ENCODE data around the gene CPN2.

The CPN2 gene

GRCh38 chr3:194379651-194380050 is 28.5 kb upstream of the CPN2 start:
- no peak for DNase-seq

GRCh38 chr3:194379231-194379630 is 28.1 kb upstream of the CPN2 start:
- no peak for DNase-seq

- DNase-seq: no peak
Observed at GRCh38 chr3:194377708-194378107, 26.6 kb upstream of the CPN2 start.

- DNase-seq: no peak
Observed at GRCh38 chr3:194376241-194376560, 25.1 kb upstream of the CPN2 start.

GRCh38 chr3:194375473-194376240 is 24.5 kb upstream of the CPN2 start:
- no peak for DNase-seq

- DNase-seq: no peak
Observed at GRCh38 chr3:194374935-194375334, 23.8 kb upstream of the CPN2 start.

- DNase-seq: no peak
Observed at GRCh38 chr3:194373899-194374298, 22.8 kb upstream of the CPN2 start.

GRCh38 chr3:194373028-194373427 is 21.9 kb upstream of the CPN2 start:
- no peak for DNase-seq

GRCh38 chr3:194370753-194371152 is 19.6 kb upstream of the CPN2 start:
- DNase-seq: no peak

GRCh38 chr3:194369522-194370279 is 18.6 kb upstream of the CPN2 start, which contains the start of gene LRRC15:
LRRC15 (minus strand) TSS chr3:194369743; CDS start chr3:194361043, 8,700 bp downstream.
- no peak for DNase-seq

- no peak for DNase-seq
Observed at GRCh38 chr3:194368918-194369317, 17.8 kb upstream of the CPN2 start.

GRCh38 chr3:194367992-194368841 is 17.1 kb upstream of the CPN2 start:
- no peak for DNase-seq

GRCh38 chr3:194365978-194366490 is 14.9 kb upstream of the CPN2 start:
- no peak for DNase-seq

GRCh38 chr3:194365526-194365925 is 14.4 kb upstream of the CPN2 start:
- DNase-seq: no peak

GRCh38 chr3:194364652-194365434 is 13.7 kb upstream of the CPN2 start:
- no peak for DNase-seq

GRCh38 chr3:194364314-194364651 is 13.2 kb upstream of the CPN2 start:
- no peak for DNase-seq

- no peak for DNase-seq
Observed at GRCh38 chr3:194360568-194360967, 9.4 kb upstream of the CPN2 start.

GRCh38 chr3:194357681-194358080 is 6.6 kb upstream of the CPN2 start:
- DNase-seq: no peak

GRCh38 chr3:194355379-194355778 is 4.3 kb upstream of the CPN2 start:
- no peak for DNase-seq

GRCh38 chr3:194354315-194354714 is 3.2 kb upstream of the CPN2 start:
- DNase-seq: no peak

GRCh38 chr3:194352667-194353246 is 1.6 kb upstream of the CPN2 start:
- no peak for DNase-seq

- DNase-seq: no peak
Observed at GRCh38 chr3:194351952-194352536, 916 bp upstream of the CPN2 start.

Measured in activated effector memory CD4-positive, alpha-beta T cell treated with anti-CD3 and anti-CD28 coated beads, Interleukin-2, amount 50 U/mL, for 16 hours (primary cell).